COR-L47 (cell line): ENCODE measurements around the gene BASP1.
"Not testable (repeated sequence)": the region's sequence is repeated elsewhere in the genome, so short reads cannot be mapped to it uniquely, and the experiment has no call there.

Source experiments
- DNase-seq: peaks from one replicate; lab custom pipeline; 2025; lab: John Stamatoyannopoulos, UW

Gene BASP1

DNA sequence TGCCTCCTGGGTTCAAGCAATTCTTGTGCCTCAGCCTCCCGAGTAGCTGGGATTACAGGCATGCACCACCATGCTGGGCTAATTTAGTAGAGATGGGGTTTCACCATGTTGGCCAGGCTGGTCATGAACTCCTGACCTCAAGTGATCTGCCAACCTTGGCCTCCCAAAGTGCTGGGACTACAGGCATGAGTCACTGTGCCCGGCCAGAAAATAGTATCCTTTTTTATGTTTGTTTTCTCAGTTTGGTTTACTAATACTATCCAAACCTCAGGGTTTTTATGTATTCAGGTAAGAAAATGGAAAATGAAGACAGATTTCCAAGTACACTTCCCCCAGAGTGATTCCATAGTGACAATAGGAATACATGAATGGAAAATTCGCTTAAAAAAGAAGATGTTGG lies 101.7 kb downstream of the BASP1 start:
- not testable (repeated sequence) for DNase-seq

DNA sequence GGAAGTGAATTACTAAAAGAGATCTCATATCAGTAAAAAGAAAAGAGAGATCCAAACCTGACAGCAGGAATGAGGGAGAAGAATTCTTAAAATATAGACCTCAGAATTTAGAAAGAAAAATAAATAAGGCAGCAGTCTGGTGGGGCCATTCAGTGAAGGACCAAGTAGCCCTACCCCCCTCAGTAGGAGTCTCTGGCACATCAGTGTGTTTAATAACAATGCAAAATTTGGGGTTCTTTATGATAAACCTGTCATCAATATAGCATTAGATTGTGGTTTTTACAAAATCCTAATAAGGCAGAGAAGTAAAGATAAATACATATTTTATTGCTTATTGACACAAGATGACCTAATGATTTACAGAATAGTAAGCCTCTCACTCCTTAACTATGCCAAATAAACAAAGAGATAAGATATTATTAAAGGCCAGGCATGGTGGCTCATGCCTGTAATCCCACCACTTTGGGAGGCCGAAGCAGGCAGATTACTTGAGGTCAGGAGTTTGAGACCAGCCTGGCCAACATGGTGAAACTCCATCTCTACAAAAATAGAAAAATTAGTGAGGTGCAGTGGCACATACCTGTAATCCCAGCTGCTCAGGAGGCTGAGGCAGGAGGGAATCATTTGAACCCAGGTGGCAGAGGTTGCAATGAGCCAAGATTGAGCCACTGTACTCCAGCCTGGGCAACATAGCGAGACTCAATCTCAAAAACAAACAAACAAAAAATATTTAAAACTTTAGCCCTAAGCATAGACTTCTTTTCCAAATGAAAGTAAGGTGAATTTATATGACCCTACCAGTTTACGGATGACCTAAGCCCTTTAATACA lies 108.6 kb downstream of the BASP1 start:
- no peak for DNase-seq
